MM.1S (cell line): ENCODE results near the gene ASB6.

ENCODE experiments used
- DNase-seq: peaks from one replicate; pipeline ENCODE4 v3.0.0-alpha.2; 2015
- H2AFZ ChIP-seq: fragments of 300-600 bp; sonication (generic); 2 replicates; pipeline ENCODE4 v1.6.0; 2016; ENCODE audit warnings: antibody characterized with exemption, low read length
- H3F3A ChIP-seq: fragments of 300-600 bp; sonication (generic); 2 replicates; pipeline ENCODE4 v1.6.1; 2016; ENCODE audit warnings: mild to moderate bottlenecking, antibody characterized with exemption, low read length, moderate library complexity, mixed read lengths; ENCODE audit not compliant: insufficient read depth
- H3K27ac ChIP-seq: fragments of 300-600 bp; sonication (generic); 2 replicates; pipeline ENCODE4 v1.5.1; 2016; ENCODE audit warnings: mild to moderate bottlenecking, low read length
- H3K27me3 ChIP-seq: fragments of 300-600 bp; sonication (generic); replicated peaks from 2 replicates; pipeline ENCODE4 v1.6.0; 2016; ENCODE audit warnings: low read length; ENCODE audit not compliant: insufficient read depth
- H3K36me3 ChIP-seq: fragments of 300-600 bp; sonication (generic); replicated peaks from 2 replicates; pipeline ENCODE4 v1.6.1; 2016; ENCODE audit warnings: mild to moderate bottlenecking, low read length, mixed read lengths; ENCODE audit not compliant: insufficient read depth
- H3K4me1 ChIP-seq: fragments of 300-600 bp; sonication (generic); 2 replicates; pipeline ENCODE4 v1.6.1; 2016; ENCODE audit warnings: low read length, mixed read lengths
- H3K4me2 ChIP-seq: fragments of 300-600 bp; sonication (generic); 2 replicates; pipeline ENCODE4 v1.6.0; 2016; ENCODE audit warnings: low read depth, low read length
- H3K4me3 ChIP-seq: fragments of 300-600 bp; sonication (generic); 2 replicates; pipeline ENCODE4 v1.5.1; 2016; ENCODE audit warnings: low read length, mixed read lengths
- H3K79me2 ChIP-seq: fragments of 300-600 bp; sonication (generic); 2 replicates; pipeline ENCODE4 v1.6.1; 2016; ENCODE audit warnings: mixed run types, low read length, mixed read lengths
- H3K9ac ChIP-seq: fragments of 300-600 bp; sonication (generic); 2 replicates; pipeline ENCODE4 v1.6.1; 2016; ENCODE audit warnings: low read length, mixed read lengths
- H3K9me2 ChIP-seq: fragments of 300-600 bp; sonication (generic); replicated peaks from 2 replicates; pipeline ENCODE4 v1.6.1; 2016; ENCODE audit warnings: mild to moderate bottlenecking, low read length, mixed read lengths; ENCODE audit not compliant: insufficient read depth
- H3K9me3 ChIP-seq: fragments of 300-600 bp; sonication (generic); replicated peaks from 2 replicates; pipeline ENCODE4 v1.6.1; 2016; ENCODE audit warnings: mild to moderate bottlenecking, low read length, mixed read lengths; ENCODE audit not compliant: insufficient read depth
- H4K20me1 ChIP-seq: fragments of 300-600 bp; sonication (generic); 2 replicates; pipeline ENCODE4 v1.6.1; 2016; ENCODE audit warnings: mild to moderate bottlenecking, low read length, moderate library complexity, mixed read lengths; ENCODE audit not compliant: insufficient read depth
- CTCF ChIP-seq: fragments of 300-600 bp; sonication (generic); IDR thresholded peaks from 2 replicates; pipeline ENCODE4 v1.5.1; 2016; ENCODE audit warnings: antibody characterized with exemption, low read length, mixed read lengths
- EZH2 ChIP-seq: fragments of 300-600 bp; sonication (generic); optimal IDR thresholded peaks from 2 replicates; pipeline ENCODE3; 2017; ENCODE audit warnings: low read depth, mild to moderate bottlenecking, antibody characterized with exemption, low read length, mixed read lengths
- EZH2phosphoT487 ChIP-seq: fragments of 300-600 bp; sonication (generic); IDR thresholded peaks from 2 replicates; pipeline ENCODE4 v1.6.1; 2018; ENCODE audit warnings: antibody characterized with exemption, low read length

The ASB6 gene

GRCh38 chr9:129619787-129620668 lies 21.9 kb downstream of the ASB6 start:
- H2AFZ ChIP-seq: no peak overlapping the region

GRCh38 chr9:129617167-129617566 lies 24.8 kb downstream of the ASB6 start:
- H3K4me2 ChIP-seq: no peak overlapping the region
- TF ChIP-seq EZH2: no peak
- peak; percentile 58 for TF ChIP-seq CTCF
- no peak overlapping the region for H3K27ac ChIP-seq
- no peaks in the 10 kb centered on the region for H3K36me3 ChIP-seq
- peak; percentile 48 for DNase-seq
- no peak overlapping the region for H3K4me3 ChIP-seq
- H4K20me1 ChIP-seq: no peaks in the 10 kb centered on the region
- no peaks in the 10 kb centered on the region for H3K9me3 ChIP-seq
- no peaks in the 10 kb centered on the region for H3F3A ChIP-seq
- no peaks in the 10 kb centered on the region for H3K79me2 ChIP-seq
- no peaks in the 10 kb centered on the region for H3K9me2 ChIP-seq
- peaks cover 76% of the 10 kb centered on the region for H3K27me3 ChIP-seq
- no peak overlapping the region for H2AFZ ChIP-seq
- H3K9ac ChIP-seq: no peak overlapping the region
- H3K4me1 ChIP-seq: no peaks in the 10 kb centered on the region

More at GRCh38 chr9:129619787-129620668, 21.9 kb downstream of the ASB6 start:
- TF ChIP-seq CTCF (no peak), EZH2phosphoT487 (no peak), EZH2 (no peak)
- no peaks in the 10 kb centered on the region for H3K9me3 ChIP-seq
- peaks cover 3% of the 10 kb centered on the region for H3F3A ChIP-seq
- no peaks in the 10 kb centered on the region for H3K79me2 ChIP-seq
- H3K4me1 ChIP-seq: 0 out of 2 replicates have a peak, but pooled peaks cover 2% of the 10 kb centered on the region
- DNase-seq: no peak
- no peak overlapping the region for H3K27ac ChIP-seq
- H3K36me3 ChIP-seq: no peaks in the 10 kb centered on the region
- no peak overlapping the region for H3K9ac ChIP-seq
- H3K9me2 ChIP-seq: no peaks in the 10 kb centered on the region
- peaks cover 47% of the 10 kb centered on the region for H3K27me3 ChIP-seq
- H3K4me3 ChIP-seq: no peak overlapping the region
- H4K20me1 ChIP-seq: no peaks in the 10 kb centered on the region
- H3K4me2 ChIP-seq: no peak overlapping the region

GRCh38 chr9:129615407-129616285 lies 26.3 kb downstream of the ASB6 start:
- no peaks in the 10 kb centered on the region for H3K36me3 ChIP-seq
- no peaks in the 10 kb centered on the region for H3K4me1 ChIP-seq
- no peak overlapping the region for H3K4me2 ChIP-seq
- no peaks in the 10 kb centered on the region for H3F3A ChIP-seq
- TF ChIP-seq EZH2 (no peak), CTCF (no peak), EZH2phosphoT487 (no peak)
- DNase-seq: no peak
- no peaks in the 10 kb centered on the region for H3K9me3 ChIP-seq
- peaks cover 71% of the 10 kb centered on the region for H3K27me3 ChIP-seq
- H3K9me2 ChIP-seq: no peaks in the 10 kb centered on the region
- H2AFZ ChIP-seq: no peak overlapping the region
- no peak overlapping the region for H3K27ac ChIP-seq
- H4K20me1 ChIP-seq: no peaks in the 10 kb centered on the region
- H3K9ac ChIP-seq: no peak overlapping the region
- H3K79me2 ChIP-seq: no peaks in the 10 kb centered on the region
- no peak overlapping the region for H3K4me3 ChIP-seq
